ENCODE measurements around the gene AZI2.

GRCh38 chr3:28308196-28308595, 40.4 kb downstream of the AZI2 start:
- TF ChIP-seq CTCF (IDR thresholded peaks at IDR 0.05) = no peak
- TF ChIP-seq POLR2A (IDR thresholded peaks at IDR 0.05) = no peak

Data from right lobe of liver (tissue), 4 donors.